ENCODE measurements around the gene FAM229A. TPM values are rescaled to one million over a fixed set of nuclear protein-coding genes. Genes with fewer than 3 reads are reported as not detected.

FAM229A gene
- total and polyA plus RNA-seq, 9 of the 15 experiments (the other 6 are each of a cell fraction or from before 2014, with no cell fraction given): 0.04 to 21.6 (median 7.4) TPM

GRCh38 chr1:32345289-32345827 is 16.9 kb downstream of the FAM229A start (continued):
- TF ChIP-seq ZNF318 (IDR thresholded peaks at IDR 0.05; ENCODE audit: borderline replicate concordance in 1 of 2, low read depth in 1 of 2): no peak
- TF ChIP-seq KLF13 (tag; IDR thresholded peaks at IDR 0.05; ENCODE audit: borderline replicate concordance, low read depth): no peak
- peak; percentile 63; the same call in 1 of the 2 replicates for TF ChIP-seq SMAD4 (CRISPR knock-in tag; conservative IDR thresholded peaks at IDR 0.05)
- no peak for TF ChIP-seq HDAC2 (IDR thresholded peaks at IDR 0.05)
- TF ChIP-seq ZNF644 (tag; IDR thresholded peaks at IDR 0.05; ENCODE audit: low read depth): no peak
- TF ChIP-seq RBM14 (IDR thresholded peaks at IDR 0.05; ENCODE audit: borderline replicate concordance, insufficient read depth, low read depth, low read length): no peak
- no peak for TF ChIP-seq BCOR (IDR thresholded peaks at IDR 0.05)
- TF ChIP-seq GABPB1 (CRISPR knock-in tag; IDR thresholded peaks at IDR 0.05): no peak
- no peak for TF ChIP-seq PHF20 (IDR thresholded peaks at IDR 0.05; ENCODE audit: partially characterized antibody)
- TF ChIP-seq ZNF24 (IDR thresholded peaks at IDR 0.05): no peak
- no peak for TF ChIP-seq TRIM28 (IDR thresholded peaks at IDR 0.05)
- TF ChIP-seq PCBP1 (IDR thresholded peaks at IDR 0.05; ENCODE audit: low read depth, low read length, poor library complexity, severe bottlenecking): no peak
- no peak for TF ChIP-seq BCL6 (CRISPR knock-in tag; IDR thresholded peaks at IDR 0.05)
- TF ChIP-seq ZBTB26 (CRISPR knock-in tag; IDR thresholded peaks at IDR 0.05): no peak
- TF ChIP-seq BHLHE40 (IDR thresholded peaks at IDR 0.05; ENCODE audit: low read length): peak; percentile 41
- TF ChIP-seq ZNF584 (CRISPR knock-in tag; IDR thresholded peaks at IDR 0.05; ENCODE audit: low read depth): no peak
- TF ChIP-seq MIER1 (IDR thresholded peaks at IDR 0.05; ENCODE audit: low read depth): no peak
- TF ChIP-seq DPF2 (IDR thresholded peaks at IDR 0.05): peak; percentile 57
- no peak for TF ChIP-seq MAFK (IDR thresholded peaks at IDR 0.05; ENCODE audit: low read length)
- no peak for TF ChIP-seq RBM15 (IDR thresholded peaks at IDR 0.05; ENCODE audit: insufficient read depth, low read length)
- no peak for TF ChIP-seq FOXJ2 (tag; IDR thresholded peaks at IDR 0.05)
- no peak for TF ChIP-seq BMI1 (IDR thresholded peaks at IDR 0.05; ENCODE audit: low read length)
- TF ChIP-seq XRCC4 (IDR thresholded peaks at IDR 0.05; ENCODE audit: extremely low read depth, insufficient read depth, insufficient read length): no peak

All from K562 (cell line).